Parathyroid adenoma (tissue), 2 donors: ENCODE measurements around the gene SMARCA4.

ENCODE experiments used
- H2AFZ ChIP-seq: fragments of 300-600 bp; sonication (generic); one replicate; pipeline ENCODE4 v1.7.0; 2017; ENCODE audit warnings: antibody characterized with exemption, mild to moderate bottlenecking
- H3K27ac ChIP-seq: fragments of 300-600 bp; sonication (generic); one replicate; pipeline ENCODE4 v1.7.0; 2017
- H3K27me3 ChIP-seq: fragments of 300-600 bp; sonication (generic); one replicate; pipeline ENCODE4 v1.7.0; 2017; ENCODE audit warnings: low read length; ENCODE audit not compliant: control insufficient read depth, insufficient read depth
- H3K36me3 ChIP-seq: fragments of 300-600 bp; sonication (generic); one replicate; pipeline ENCODE4 v1.7.0; 2017; ENCODE audit warnings: low read length; ENCODE audit not compliant: control insufficient read depth, insufficient read depth
- H3K4me1 ChIP-seq: fragments of 300-600 bp; sonication (generic); one replicate; pipeline ENCODE4 v1.7.0; 2017; ENCODE audit warnings: control low read depth
- H3K4me2 ChIP-seq: fragments of 300-600 bp; sonication (generic); one replicate; pipeline ENCODE4 v1.7.0; 2017; ENCODE audit warnings: low read length
- H3K4me3 ChIP-seq: fragments of 300-600 bp; sonication (generic); one replicate; pipeline ENCODE4 v1.7.0; 2017; ENCODE audit warnings: low read depth, low read length
- H3K79me2 ChIP-seq: fragments of 300-600 bp; sonication (generic); one replicate; pipeline ENCODE4 v1.7.0; 2017; ENCODE audit warnings: control low read depth
- H3K9ac ChIP-seq: fragments of 300-600 bp; sonication (generic); one replicate; pipeline ENCODE4 v1.7.0; 2017; ENCODE audit warnings: mild to moderate bottlenecking
- H3K9me3 ChIP-seq: fragments of 300-600 bp; sonication (generic); one replicate; pipeline ENCODE4 v1.7.0; 2017; ENCODE audit warnings: low read length; ENCODE audit not compliant: control insufficient read depth
- CTCF ChIP-seq: fragments of 300-600 bp; sonication (generic); IDR thresholded peaks from one replicate; pipeline ENCODE4 v1.7.0; 2017; ENCODE audit warnings: antibody characterized with exemption, mild to moderate bottlenecking
- donor health status: primary hyperparathyroidism.

SMARCA4 gene

GRCh38 chr19:10920288-10920655 lies 40.6 kb upstream of the SMARCA4 start:
- TF ChIP-seq CTCF = no peak
- Histone ChIP-seq H3K9ac (no peak overlapping the region), H3K36me3 (no peaks in the 10 kb centered on the region)

DNA sequence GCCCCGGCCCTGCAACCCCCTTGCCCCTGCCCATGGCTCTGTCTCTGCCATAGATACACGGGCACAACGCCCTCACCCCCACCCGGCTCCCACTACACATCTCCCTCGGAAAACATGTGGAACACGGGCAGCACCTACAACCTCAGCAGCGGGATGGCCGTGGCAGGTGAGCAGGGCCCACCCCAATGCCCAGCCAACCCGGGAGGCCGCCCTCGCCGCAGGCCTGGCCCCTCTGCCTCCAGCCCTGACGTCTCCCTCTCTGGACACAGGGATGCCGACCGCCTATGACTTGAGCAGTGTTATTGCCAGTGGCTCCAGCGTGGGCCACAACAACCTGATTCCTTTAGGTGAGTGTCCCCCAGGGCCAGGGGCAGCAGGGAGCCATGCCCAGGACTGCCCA lies 40.0 kb upstream of the SMARCA4 start:
- no peaks in the 10 kb centered on the region for H3K9me3 ChIP-seq
- H3K4me2 ChIP-seq = no peak overlapping the region
- H3K27me3 ChIP-seq = no peaks in the 10 kb centered on the region
- no peaks in the 10 kb centered on the region for H3K4me1 ChIP-seq
- no peak overlapping the region for H3K9ac ChIP-seq
- no peaks in the 10 kb centered on the region for H3K79me2 ChIP-seq
- no peak overlapping the region for H3K4me3 ChIP-seq
- H2AFZ ChIP-seq = no peak overlapping the region
- TF ChIP-seq CTCF = no peak
- H3K27ac ChIP-seq = no peak overlapping the region
- H3K36me3 ChIP-seq = no peaks in the 10 kb centered on the region

More at GRCh38 chr19:10920288-10920655, 40.6 kb upstream of the SMARCA4 start:
- Histone ChIP-seq H3K4me2 (no peak overlapping the region), H3K27ac (no peak overlapping the region), H3K79me2 (no peaks in the 10 kb centered on the region), H3K4me3 (no peak overlapping the region), H3K4me1 (no peaks in the 10 kb centered on the region), H3K9me3 (no peaks in the 10 kb centered on the region), H3K27me3 (no peaks in the 10 kb centered on the region), H2AFZ (no peak overlapping the region)

- Histone ChIP-seq H3K9ac (no peak overlapping the region), H3K9me3 (no peaks in the 10 kb centered on the region), H3K4me2 (no peak overlapping the region), H3K27ac (no peak overlapping the region), H3K4me3 (no peak overlapping the region), H3K36me3 (no peaks in the 10 kb centered on the region), H2AFZ (no peak overlapping the region), H3K4me1 (no peaks in the 10 kb centered on the region), H3K27me3 (no peaks in the 10 kb centered on the region), H3K79me2 (no peaks in the 10 kb centered on the region)
- TF ChIP-seq CTCF = no peak
Observed at GRCh38 chr19:10921199-10921909, 39.5 kb upstream of the SMARCA4 start.

DNA sequence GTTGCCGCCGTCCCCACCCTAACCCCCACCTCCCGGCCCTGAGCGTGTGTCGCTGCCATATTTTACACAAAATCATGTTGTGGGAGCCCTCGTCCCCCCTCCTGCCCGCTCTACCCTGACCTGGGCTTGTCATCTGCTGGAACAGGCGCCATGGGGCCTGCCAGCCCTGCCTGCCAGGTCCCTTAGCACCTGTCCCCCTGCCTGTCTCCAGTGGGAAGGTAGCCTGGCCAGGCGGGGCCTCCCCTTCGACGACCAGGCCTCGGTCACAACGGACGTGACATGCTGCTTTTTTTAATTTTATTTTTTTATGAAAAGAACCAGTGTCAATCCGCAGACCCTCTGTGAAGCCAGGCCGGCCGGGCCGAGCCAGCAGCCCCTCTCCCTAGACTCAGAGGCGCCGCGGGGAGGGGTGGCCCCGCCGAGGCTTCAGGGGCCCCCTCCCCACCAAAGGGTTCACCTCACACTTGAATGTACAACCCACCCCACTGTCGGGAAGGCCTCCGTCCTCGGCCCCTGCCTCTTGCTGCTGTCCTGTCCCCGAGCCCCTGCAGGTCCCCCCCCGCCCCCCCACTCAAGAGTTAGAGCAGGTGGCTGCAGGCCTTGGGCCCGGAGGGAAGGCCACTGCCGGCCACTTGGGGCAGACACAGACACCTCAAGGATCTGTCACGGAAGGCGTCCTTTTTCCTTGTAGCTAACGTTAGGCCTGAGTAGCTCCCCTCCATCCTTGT lies 38.8 kb upstream of the SMARCA4 start:
- Histone ChIP-seq H3K36me3 (no peaks in the 10 kb centered on the region), H3K4me3 (no peak overlapping the region), H3K27me3 (no peaks in the 10 kb centered on the region), H3K9me3 (no peaks in the 10 kb centered on the region), H3K27ac (no peak overlapping the region), H3K79me2 (no peaks in the 10 kb centered on the region), H3K4me1 (no peaks in the 10 kb centered on the region), H3K9ac (no peak overlapping the region), H2AFZ (no peak overlapping the region), H3K4me2 (no peak overlapping the region)
- no peak for TF ChIP-seq CTCF
